ENCODE results near the gene ASPSCR1. TPM values are rescaled to one million over a fixed set of nuclear protein-coding genes. Genes with fewer than 3 reads are reported as not detected.

The ASPSCR1 gene
- total and polyA plus RNA-seq, 2 of the 4 experiments (the other 2 are of a cell fraction) = 7.2 to 17.2 TPM

DNA sequence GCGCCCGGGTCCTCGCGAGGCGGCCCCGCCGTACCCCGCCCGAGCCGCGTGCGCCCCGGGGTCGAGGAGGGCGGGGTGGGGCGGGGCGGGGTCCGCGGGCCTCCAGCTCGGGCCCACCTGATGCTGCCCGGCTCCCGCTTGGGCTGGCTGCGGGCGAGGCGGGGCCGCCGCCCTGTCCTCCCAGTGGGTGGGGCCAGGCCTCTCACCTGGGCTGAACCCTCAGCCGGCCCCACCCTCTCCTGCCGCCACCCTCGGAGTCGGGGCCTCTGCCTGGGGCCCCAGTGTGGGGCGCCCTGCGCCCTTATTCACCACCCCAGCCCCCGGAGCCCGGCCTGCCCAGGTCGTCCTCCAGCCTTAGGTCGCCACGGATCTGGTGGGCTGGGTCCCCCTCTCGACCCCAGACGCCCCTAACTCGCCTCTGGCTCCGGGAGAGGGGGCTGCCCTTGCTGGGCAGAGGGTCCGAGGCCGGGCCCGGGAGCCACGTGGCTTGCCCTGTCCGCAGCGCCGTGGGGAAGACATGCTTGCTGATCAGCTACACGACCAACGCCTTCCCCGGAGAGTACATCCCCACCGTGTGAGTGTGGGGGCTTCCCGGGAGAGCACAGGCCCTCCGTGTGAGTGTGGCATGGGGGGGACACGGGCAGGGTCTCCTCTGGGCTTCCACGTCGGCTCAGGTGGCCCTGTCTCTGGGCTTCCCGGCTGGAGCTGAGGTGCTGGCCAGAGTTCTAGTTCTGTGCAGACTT lies 54.6 kb downstream of the ASPSCR1 start:
- ChIA-PET POLR2A (ENCODE audit: unreplicated experiment) (no interaction called here), CTCF (no interaction called here)
- peak overlapping the region; percentile 47 for H3K4me3 ChIP-seq (ENCODE audit: insufficient read depth, low read depth, low read length)
- H3K4me1 ChIP-seq (ENCODE audit: control insufficient read depth, insufficient read depth, low read length) = peaks cover 11% of the 10 kb centered on the region
- peak overlapping the region; percentile 81 for H2AFZ ChIP-seq (replicated peaks; ENCODE audit: low read length, poor library complexity)
- ATAC-seq (ENCODE audit: low read depth) (peak; percentile 7), DNase-seq (no peak)
- no peak overlapping the region for H2BK20ac ChIP-seq (ENCODE audit: low read depth, low read length)
- H3K27ac ChIP-seq (ENCODE audit: insufficient read depth, low read length) = no peak overlapping the region
- H2BK5ac ChIP-seq (ENCODE audit: low read depth, low read length, poor library complexity, severe bottlenecking) = no peak overlapping the region
- 0 out of 2 replicates have a peak overlapping the region, but pooled peaks have one; percentile 15 for H2AK5ac ChIP-seq (ENCODE audit: low read depth, low read length)
- H3K9me1 ChIP-seq (ENCODE audit: insufficient read depth, low read length) = 0 out of 2 replicates have a peak, but pooled peaks cover 7% of the 10 kb centered on the region
- WGBS, 2 experiments (ENCODE audit: extremely low coverage in 2 of 2, insufficient read length in 1 of 2) = 2% methylated on average over 25 of the region's 59 CpGs; no CpG with 5 or more reads in 1 of the 2 experiments
- H2BK120ac ChIP-seq (ENCODE audit: low read depth, low read length) = no peak overlapping the region
- peaks cover 2% of the 10 kb centered on the region for H3K36me3 ChIP-seq (ENCODE audit: control insufficient read depth, insufficient read depth, low read length)
- no peak overlapping the region for H3K56ac ChIP-seq (ENCODE audit: extremely low read depth, insufficient read depth, low read length)
- no peak overlapping the region for H3K18ac ChIP-seq (ENCODE audit: low read depth, low read length)
- H3K27me3 ChIP-seq (ENCODE audit: control insufficient read depth, insufficient read depth, low read length) = no peaks in the 10 kb centered on the region
- H4K91ac ChIP-seq (ENCODE audit: insufficient read depth, low read depth, low read length) = no peak overlapping the region
- in situ Hi-C loops (cut with MboI; ENCODE audit: low sequenced_read_pairs) = loop anchor here (5.0 kb wide), 1 partner anchor 125 kb away; no protein-coding TSS in a partner anchor
- no peaks in the 10 kb centered on the region; the same call in 1 of the 2 replicates for H4K20me1 ChIP-seq (ENCODE audit: insufficient read depth, low read length)
- no peak overlapping the region for H3K23ac ChIP-seq (ENCODE audit: low read depth, low read length)
- H3K4me2 ChIP-seq (ENCODE audit: low read depth, low read length) = peak overlapping the region; percentile 76
- H4K8ac ChIP-seq (ENCODE audit: low read depth in 2 of 2, low read length in 2 of 2) = peak overlapping the region in 1 of 2 experiments; percentile 46; a peak in 2 of 4 replicates
- no peak overlapping the region for H4K5ac ChIP-seq (ENCODE audit: low read depth, low read length)
- dilution Hi-C loops (cut with HindIII; ENCODE audit: low sequenced_read_pairs, unreplicated experiment) = no loop called here
- no peak overlapping the region for H3K14ac ChIP-seq (replicated peaks; ENCODE audit: low read depth, low read length)
- no peak overlapping the region for H2BK15ac ChIP-seq (ENCODE audit: low read depth, low read length)
- intact Hi-C loops (cut with micrococcal nuclease) = loop anchor here (1.0 to 10.0 kb wide), 2 partner anchors 66 to 293 kb away; partner anchors contain the start of gene FASN
- H3K9ac ChIP-seq (ENCODE audit: low read depth, low read length) = no peak overlapping the region
- H3K79me1 ChIP-seq (ENCODE audit: low read depth in 1 of 2, low read length in 2 of 2) = peaks cover 7 to 12% of the 10 kb centered on the region in 2 experiments
- peak overlapping the region; percentile 79 for H2AK9ac ChIP-seq (replicated peaks; ENCODE audit: low read depth, low read length, poor library complexity)
- H3K9me3 ChIP-seq (ENCODE audit: control insufficient read depth, insufficient read depth, low read length) = no peaks in the 10 kb centered on the region
- no TSS peak for BruUV-seq (replicated peaks)
- H3K4ac ChIP-seq (ENCODE audit: low read depth, low read length) = no peak overlapping the region
- TF ChIP-seq MAZ (IDR thresholded peaks at IDR 0.05; ENCODE audit: borderline replicate concordance, low read depth, low read length) (no peak), CEBPB (IDR thresholded peaks at IDR 0.05; ENCODE audit: low read depth, low read length) (no peak), CHD1 (IDR thresholded peaks at IDR 0.05; ENCODE audit: low read depth, low read length) (no peak), SMC3 (IDR thresholded peaks at IDR 0.05; ENCODE audit: low read depth, low read length) (no peak), BHLHE40 (IDR thresholded peaks at IDR 0.05; ENCODE audit: low read depth, low read length) (no peak), MXI1 (IDR thresholded peaks at IDR 0.05; ENCODE audit: borderline replicate concordance, low read depth, low read length) (no peak), POLR2A (IDR thresholded peaks at IDR 0.05; ENCODE audit: low read depth, low read length) (no peak), FOS (IDR thresholded peaks at IDR 0.05; ENCODE audit: low read depth, low read length) (no peak), RFX5 (IDR thresholded peaks at IDR 0.05; ENCODE audit: low read depth, low read length) (no peak), MAFK (IDR thresholded peaks at IDR 0.05; ENCODE audit: low read depth, low read length) (no peak), RCOR1 (IDR thresholded peaks at IDR 0.05; ENCODE audit: insufficient replicate concordance, low read length) (no peak), NFE2L2 (IDR thresholded peaks at IDR 0.05; ENCODE audit: low read depth, low read length) (no peak)
- TF ChIP-seq, protein P1, sequence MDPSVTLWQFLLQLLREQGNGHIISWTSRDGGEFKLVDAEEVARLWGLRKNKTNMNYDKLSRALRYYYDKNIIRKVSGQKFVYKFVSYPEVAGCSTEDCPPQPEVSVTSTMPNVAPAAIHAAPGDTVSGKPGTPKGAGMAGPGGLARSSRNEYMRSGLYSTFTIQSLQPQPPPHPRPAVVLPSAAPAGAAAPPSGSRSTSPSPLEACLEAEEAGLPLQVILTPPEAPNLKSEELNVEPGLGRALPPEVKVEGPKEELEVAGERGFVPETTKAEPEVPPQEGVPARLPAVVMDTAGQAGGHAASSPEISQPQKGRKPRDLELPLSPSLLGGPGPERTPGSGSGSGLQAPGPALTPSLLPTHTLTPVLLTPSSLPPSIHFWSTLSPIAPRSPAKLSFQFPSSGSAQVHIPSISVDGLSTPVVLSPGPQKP (IDR thresholded peaks at IDR 0.05; ENCODE audit: borderline replicate concordance, low read depth, low read length) = no peak
- TF ChIP-seq, protein P2, sequence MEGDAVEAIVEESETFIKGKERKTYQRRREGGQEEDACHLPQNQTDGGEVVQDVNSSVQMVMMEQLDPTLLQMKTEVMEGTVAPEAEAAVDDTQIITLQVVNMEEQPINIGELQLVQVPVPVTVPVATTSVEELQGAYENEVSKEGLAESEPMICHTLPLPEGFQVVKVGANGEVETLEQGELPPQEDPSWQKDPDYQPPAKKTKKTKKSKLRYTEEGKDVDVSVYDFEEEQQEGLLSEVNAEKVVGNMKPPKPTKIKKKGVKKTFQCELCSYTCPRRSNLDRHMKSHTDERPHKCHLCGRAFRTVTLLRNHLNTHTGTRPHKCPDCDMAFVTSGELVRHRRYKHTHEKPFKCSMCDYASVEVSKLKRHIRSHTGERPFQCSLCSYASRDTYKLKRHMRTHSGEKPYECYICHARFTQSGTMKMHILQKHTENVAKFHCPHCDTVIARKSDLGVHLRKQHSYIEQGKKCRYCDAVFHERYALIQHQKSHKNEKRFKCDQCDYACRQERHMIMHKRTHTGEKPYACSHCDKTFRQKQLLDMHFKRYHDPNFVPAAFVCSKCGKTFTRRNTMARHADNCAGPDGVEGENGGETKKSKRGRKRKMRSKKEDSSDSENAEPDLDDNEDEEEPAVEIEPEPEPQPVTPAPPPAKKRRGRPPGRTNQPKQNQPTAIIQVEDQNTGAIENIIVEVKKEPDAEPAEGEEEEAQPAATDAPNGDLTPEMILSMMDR (conservative IDR thresholded peaks at IDR 0.05; ENCODE audit: low read depth, low read length) = no peak
- TF ChIP-seq, protein P3, sequence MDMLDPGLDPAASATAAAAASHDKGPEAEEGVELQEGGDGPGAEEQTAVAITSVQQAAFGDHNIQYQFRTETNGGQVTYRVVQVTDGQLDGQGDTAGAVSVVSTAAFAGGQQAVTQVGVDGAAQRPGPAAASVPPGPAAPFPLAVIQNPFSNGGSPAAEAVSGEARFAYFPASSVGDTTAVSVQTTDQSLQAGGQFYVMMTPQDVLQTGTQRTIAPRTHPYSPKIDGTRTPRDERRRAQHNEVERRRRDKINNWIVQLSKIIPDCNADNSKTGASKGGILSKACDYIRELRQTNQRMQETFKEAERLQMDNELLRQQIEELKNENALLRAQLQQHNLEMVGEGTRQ (IDR thresholded peaks at IDR 0.05; ENCODE audit: low read depth, low read length) = no peak
